GM12878 (cell line): ENCODE measurements around the gene MAN2B2. TPM values are rescaled to one million over a fixed set of nuclear protein-coding genes. Genes with fewer than 3 reads are reported as not detected.

Experiments
- ATAC-seq: fragments of 200-7000 bp; cut with Tn5 transposase; 3 replicates; pipeline ENCODE4 v1.9.1; 2020; ENCODE audit warnings: mild to moderate bottlenecking, moderate library complexity
- BruUV-seq: library from RNA; stranded (reverse); fragments of 400-500 nt; replicated peaks from 2 replicates; lab custom pipeline; 2021; lab: Mats Ljungman, UMichigan
- CTCF ChIA-PET: fragments of 300-600 bp; sonication (Branson Sonifier 250); formaldehyde crosslinking; extraction: SDS; loops from one replicate; lab custom pipeline; 2021; ENCODE audit warnings: inconsistent platforms; lab: Yijun Ruan, JAX
- POLR2A ChIA-PET: fragments of 350-600 bp; formaldehyde crosslinking; extraction: SDS; loops from one replicate; lab custom pipeline; 2021; ENCODE audit warnings: inconsistent platforms; lab: Charles Lee
- RAD21 ChIA-PET: fragments of 300-600 bp; sonication (Branson Sonifier 250); formaldehyde crosslinking; loops from one replicate; lab custom pipeline; 2023; ENCODE audit warnings: antibody characterized with exemption; ENCODE audit not compliant: unreplicated experiment; lab: Charles Lee
- SMC1A ChIA-PET: fragments of 300-600 bp; sonication (Branson Sonifier 250); formaldehyde crosslinking; loops from one replicate; lab custom pipeline; 2023; ENCODE audit not compliant: unreplicated experiment, uncharacterized antibody; lab: Charles Lee
- DNase-seq: peaks from one replicate; pipeline ENCODE4 v3.0.0-alpha.2; 2011; ENCODE audit warnings: low read depth, low spot score
- FAIRE-seq: peaks from 3 replicates; lab custom pipeline; 2011; peaks lifted over from hg19 to GRCh38; lab: Jason Lieb, UNC
- H2AFZ ChIP-seq: 2 replicates; pipeline ENCODE4 v1.6.0; 2011; ENCODE audit warnings: low read depth, low read length, control low read depth; ENCODE audit not compliant: control insufficient read depth
- H3K27ac ChIP-seq: 2 replicates; pipeline ENCODE4 v1.5.1; 2011; ENCODE audit warnings: control low read depth; ENCODE audit not compliant: control insufficient read depth, insufficient read depth
- H3K27me3 ChIP-seq, 2 experiments: replicated peaks in 1 of 2; 2 replicates each; pipeline versions ENCODE4 v1.6.0 to v1.6.1; 2011; ENCODE audit warnings: low read length in 1 of 2; ENCODE audit not compliant: control insufficient read depth in 2 of 2, insufficient read depth in 2 of 2
- H3K36me3 ChIP-seq, 2 experiments: 2 replicates each; pipeline ENCODE4 v1.5.1; 2011; ENCODE audit warnings: low read length in 1 of 2; ENCODE audit not compliant: control insufficient read depth in 2 of 2, insufficient read depth in 2 of 2
- H3K4me1 ChIP-seq: 2 replicates; pipeline ENCODE4 v1.6.1; 2011; ENCODE audit warnings: mild to moderate bottlenecking, low read length, moderate library complexity, mixed read lengths; ENCODE audit not compliant: control insufficient read depth, insufficient read depth
- H3K4me2 ChIP-seq: 2 replicates; pipeline ENCODE4 v1.6.0; 2011; ENCODE audit warnings: control low read depth; ENCODE audit not compliant: control insufficient read depth, insufficient read depth
- H3K4me3 ChIP-seq: fragments of 200-600 bp; sonication (generic); 2 replicates; pipeline ENCODE4 v1.5.1; 2016
- H3K79me2 ChIP-seq: 2 replicates; pipeline ENCODE4 v1.6.0; 2011; ENCODE audit warnings: low read length; ENCODE audit not compliant: control insufficient read depth, insufficient read depth
- H3K9ac ChIP-seq: 2 replicates; pipeline ENCODE4 v1.8.0; 2011; ENCODE audit warnings: low read length, control low read depth, mixed read lengths; ENCODE audit not compliant: control insufficient read depth, insufficient read depth
- H3K9me3 ChIP-seq: replicated peaks from 3 replicates; pipeline ENCODE4 v1.5.1; 2011; ENCODE audit warnings: mild to moderate bottlenecking, low read length; ENCODE audit not compliant: control insufficient read depth, insufficient read depth
- H4K20me1 ChIP-seq: 2 replicates; pipeline ENCODE4 v1.6.0; 2011; ENCODE audit not compliant: control insufficient read depth, insufficient read depth
- CHD4 ChIP-seq: fragments of 200-600 bp; sonication (generic); IDR thresholded peaks from 2 replicates; pipeline ENCODE4 v1.6.1; 2016; ENCODE audit warnings: mild to moderate bottlenecking
- EZH2 ChIP-seq: IDR thresholded peaks from 2 replicates; pipeline ENCODE4 v1.6.1; 2012; ENCODE audit warnings: low read depth, mild to moderate bottlenecking, control low read depth, inconsistent platforms, low read length, borderline replicate concordance; ENCODE audit not compliant: control insufficient read depth
- FOS ChIP-seq: IDR thresholded peaks from 3 replicates; pipeline ENCODE4 v1.6.1; 2011; ENCODE audit warnings: borderline replicate concordance; ENCODE audit not compliant: insufficient read length; ENCODE audit errors: extremely low read depth
- FOXK2 ChIP-seq: fragments of 450-650 bp; IDR thresholded peaks from 2 replicates; pipeline ENCODE4 v1.6.1; 2017; ENCODE audit warnings: mild to moderate bottlenecking, moderate library complexity
- GABPA ChIP-seq: IDR thresholded peaks from 2 replicates; pipeline ENCODE4 v1.6.1; 2014; ENCODE audit warnings: antibody characterized with exemption, low read depth, mild to moderate bottlenecking, inconsistent platforms
- WGBS: methylation state at CpG from one replicate; pipeline ENCODE4 v1.1.6; 2016; ENCODE audit warnings: low lambda C conversion rate; ENCODE audit not compliant: insufficient replicate concordance, insufficient coverage; ENCODE audit errors: missing lambda C conversion rate; 5-methylcytosine and 5-hydroxymethylcytosine counted together
- in situ Hi-C: fragments of 300-500 bp; cut with MboI; formaldehyde crosslinking; loops from 9 replicates; pipeline ENCODE4 v1.14.3; 2018; ENCODE audit warnings: mixed read lengths
- intact Hi-C: fragments of 100-400 bp; cut with micrococcal nuclease; formaldehyde crosslinking; loops from one replicate; pipeline ENCODE4 v1.14.2; 2022; ENCODE audit not compliant: unreplicated experiment
- polyA plus RNA-seq, 11 experiments: library from polyadenylated mRNA; depleted of rRNA in 4 of 11; unstranded in 6 of 11; stranded (reverse) in 5 of 11; fragments of >200 nt; fragmentation: Nextera tagmentation in 4 of 11; fragmentation: Illumina TruSeq in 1 of 11; extraction: Ambion mirVana in 4 of 11; extraction: Trizol in 1 of 11; gene quantifications; 1 replicate in 1 of 11; 2 replicates in 10 of 11; pipeline versions ENCODE4 v1.2.1 to v1.2.3, GENCODE V29; 2011 to 2016; ENCODE audit warnings: inconsistent platforms in 2 of 11, missing spikeins in 2 of 11, low read depth in 1 of 11
- total RNA-seq, 4 experiments: library from RNA; depleted of rRNA in 3 of 4; stranded (reverse); fragments of >200 nt in 3 of 4; fragmentation: Illumina TruSeq in 1 of 4; extraction: Trizol in 1 of 4; gene quantifications; 2 replicates each; pipeline versions ENCODE4 v1.2.1 to v1.2.3, GENCODE V29; 2013 to 2021

Gene MAN2B2
- total and polyA plus RNA-seq, 10 of the 15 experiments (the other 5 are each of a cell fraction or from before 2014, with no cell fraction given): 0.47 to 14.5 (median 7.0) TPM

DNA sequence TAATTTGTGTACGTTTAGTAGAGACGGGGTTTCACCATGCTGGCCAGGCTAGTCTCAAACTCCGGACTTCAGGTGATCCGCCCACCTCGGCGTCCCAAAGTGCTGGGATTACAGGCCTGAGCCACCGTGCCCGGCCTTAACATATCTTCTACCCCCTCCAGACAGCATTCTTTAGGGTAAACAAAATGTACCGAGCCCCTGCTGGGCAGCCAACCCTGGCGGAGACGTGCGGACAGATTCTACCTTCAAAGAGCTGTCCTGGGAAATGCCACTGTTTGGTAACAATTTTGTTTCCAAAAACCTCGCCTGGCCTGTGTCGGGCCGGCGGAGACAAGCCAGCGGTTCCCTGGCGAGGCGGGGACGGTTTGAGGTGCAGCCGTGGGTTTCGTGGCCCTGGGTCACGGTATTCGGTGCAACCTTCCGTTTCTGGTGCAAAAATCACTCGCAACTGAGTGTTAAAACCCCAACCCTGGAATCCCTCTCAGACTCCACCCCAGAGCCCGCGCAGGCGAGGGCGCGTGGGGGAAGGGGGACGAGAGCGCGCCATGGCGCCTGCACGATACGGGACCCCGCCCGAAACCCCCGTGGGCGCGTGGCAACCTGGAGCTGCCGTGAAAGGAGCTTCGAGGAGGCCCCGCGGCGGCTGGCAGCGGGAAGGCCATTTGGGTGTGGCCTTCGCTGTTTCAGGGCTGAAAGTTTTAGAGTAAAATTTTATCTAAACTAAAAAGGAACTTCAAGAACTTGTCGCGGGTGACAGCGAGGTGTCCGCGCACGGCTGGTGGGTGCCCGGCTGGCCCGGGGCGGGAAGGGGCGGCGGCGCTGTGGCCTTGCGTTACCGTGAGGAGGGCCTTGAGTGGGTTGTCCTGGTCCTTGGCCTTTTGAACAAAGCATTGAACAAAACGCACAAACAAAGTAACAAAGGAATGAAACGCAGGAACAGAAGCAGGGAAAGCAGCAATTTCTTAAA is 82.5 kb downstream of the MAN2B2 start:
- ATAC-seq: no peak
- H3K79me2 ChIP-seq: no peaks in the 10 kb centered on the region
- peaks cover 5 to 11% of the 10 kb centered on the region in 2 experiments; a peak in 3 of 4 replicates for H3K27me3 ChIP-seq
- FAIRE-seq: no peak
- H3K4me3 ChIP-seq: no peak overlapping the region
- BruUV-seq: no TSS peak
- no peaks in the 10 kb centered on the region for H3K36me3 ChIP-seq
- intact Hi-C loops: no loop called here
- H4K20me1 ChIP-seq: no peaks in the 10 kb centered on the region
- WGBS: 84% methylated on average over 55 of the region's 65 CpGs
- H2AFZ ChIP-seq: no peak overlapping the region
- no peak overlapping the region for H3K9ac ChIP-seq
- CTCF ChIA-PET: no interaction called here
- no peak overlapping the region for H3K4me2 ChIP-seq
- H3K4me1 ChIP-seq: no peaks in the 10 kb centered on the region
- SMC1A ChIA-PET: no interaction called here
- POLR2A ChIA-PET: interaction anchor here (0.7 kb wide), 1 partner anchor 42 kb away, joined by 3 read pairs; no protein-coding TSS in a partner anchor
- TF ChIP-seq EZH2 (no peak), FOS (no peak), GABPA (no peak)
- TF ChIP-seq, all 136 proteins: peak for 0
- in situ Hi-C loops: no loop called here
- RAD21 ChIA-PET: interaction anchor here (0.9 kb wide), 1 partner anchor 52 kb away, joined by 3 read pairs; the partner anchor contains the start of gene MRFAP1L1
- no peak overlapping the region for H3K27ac ChIP-seq
- no peaks in the 10 kb centered on the region for H3K9me3 ChIP-seq
- no peak for DNase-seq

DNA sequence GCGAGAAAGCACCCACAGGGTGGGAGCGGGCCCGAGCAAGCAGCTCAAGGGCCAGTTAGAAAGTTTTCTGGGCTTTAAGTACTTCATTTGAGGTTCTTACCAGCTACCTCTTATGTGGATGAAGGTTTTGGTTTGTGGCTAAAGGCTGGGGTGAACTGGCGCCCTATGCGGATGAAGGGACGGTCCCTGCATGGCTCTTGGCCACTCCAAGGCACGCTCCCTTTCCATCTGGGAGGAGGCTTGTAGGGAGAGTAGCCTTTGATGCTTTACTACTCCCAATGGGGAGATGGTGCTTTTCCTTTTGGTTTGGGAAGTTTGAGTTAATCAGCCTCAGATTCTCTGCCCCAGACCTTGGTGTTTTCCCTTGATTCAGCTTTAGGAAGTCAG is 83.2 kb downstream of the MAN2B2 start:
- no peaks in the 10 kb centered on the region for H4K20me1 ChIP-seq
- no TSS peak for BruUV-seq

More for the DNA sequence above, 83.2 kb downstream of the MAN2B2 start:
- H3K27me3 ChIP-seq: peaks cover 8 to 11% of the 10 kb centered on the region in 2 experiments
- intact Hi-C loops: no loop called here
- H3K9ac ChIP-seq: no peak overlapping the region
- SMC1A ChIA-PET: no interaction called here
- ATAC-seq: no peak
- no peak overlapping the region for H2AFZ ChIP-seq
- 72% methylated on average over 7 of the region's 7 CpGs for WGBS
- H3K79me2 ChIP-seq: no peaks in the 10 kb centered on the region
- no peak for TF ChIP-seq CHD4
- no peak for TF ChIP-seq FOXK2
- POLR2A ChIA-PET: no interaction called here
- H3K27ac ChIP-seq: no peak overlapping the region
- RAD21 ChIA-PET: interaction anchor here (0.9 kb wide), 1 partner anchor 51 kb away, joined by 3 read pairs; the partner anchor contains the start of gene MRFAP1L1
- H3K4me1 ChIP-seq: no peaks in the 10 kb centered on the region
- no peaks in the 10 kb centered on the region for H3K36me3 ChIP-seq
- H3K4me2 ChIP-seq: peak overlapping the region; percentile 64; the same call in 1 of the 2 replicates
- FAIRE-seq: no peak
- in situ Hi-C loops: no loop called here
- H3K4me3 ChIP-seq: no peak overlapping the region
- no peaks in the 10 kb centered on the region for H3K9me3 ChIP-seq
- CTCF ChIA-PET: no interaction called here
- DNase-seq: no peak
